Heart left ventricle (tissue), 16 donors: ENCODE results near the gene NEURL3. TPM values are rescaled to one million over a fixed set of nuclear protein-coding genes. Genes with fewer than 3 reads are reported as not detected.

Experiments used
- ATAC-seq, 4 donors: fragments of 200-7000 bp; cut with Tn5 transposase; one replicate each; pipeline ENCODE4 v1.9.1; 2020 to 2022; ENCODE audit warnings: moderate library complexity in 4 of 4, mild to moderate bottlenecking in 3 of 4, moderate number of reproducible peaks in 1 of 4
- DNase-seq, 5 donors: peaks; one replicate each; pipeline ENCODE4 v3.0.0-alpha.2; 2020
- H3K27ac ChIP-seq, 12 donors: fragments of 200-600 bp; sonication (generic) in 4 of 12; one replicate each; pipeline versions ENCODE4 v1.5.0 to v1.8.0; 2016 to 2022; ENCODE audit warnings: mild to moderate bottlenecking in 2 of 12
- H3K27me3 ChIP-seq, 9 donors: fragments of 200-600 bp; sonication (generic) in 2 of 9; one replicate each; pipeline versions ENCODE4 v1.5.1 to v1.8.0; 2016 to 2022; ENCODE audit warnings: mild to moderate bottlenecking in 3 of 9
- H3K36me3 ChIP-seq, 9 donors: fragments of 200-600 bp; sonication (generic) in 2 of 9; one replicate each; pipeline versions ENCODE4 v1.5.0 to v1.8.0; 2018 to 2022; ENCODE audit warnings: mild to moderate bottlenecking in 2 of 9
- H3K4me1 ChIP-seq, 12 donors: fragments of 200-600 bp; sonication (generic) in 4 of 12; one replicate each; pipeline versions ENCODE4 v1.5.0 to v1.8.0; 2016 to 2022; ENCODE audit warnings: mild to moderate bottlenecking in 3 of 12
- H3K4me3 ChIP-seq, 12 donors: fragments of 200-600 bp; sonication (generic) in 4 of 12; one replicate each; pipeline versions ENCODE4 v1.5.0 to v1.8.0; 2017 to 2022; ENCODE audit warnings: mild to moderate bottlenecking in 9 of 12, moderate library complexity in 4 of 12
- H3K9me3 ChIP-seq, 12 donors: fragments of 200-600 bp; sonication (generic) in 4 of 12; one replicate each; pipeline versions ENCODE4 v1.5.0 to v1.8.0; 2016 to 2022; ENCODE audit warnings: mild to moderate bottlenecking in 1 of 12
- POLR2A ChIP-seq, 2 donors: fragments of 450-650 bp; IDR thresholded peaks; one replicate each; pipeline ENCODE4 v1.6.1; 2017; ENCODE audit warnings: antibody characterized with exemption in 2 of 2, mild to moderate bottlenecking in 2 of 2, moderate library complexity in 2 of 2
- WGBS, 4 donors: extraction: QIAGEN DNeasy Blood & Tissue Kit in 2 of 4; methylation state at CpG; one replicate each; pipeline versions ENCODE4 v1.1.5 to v1.1.7; 2013 to 2018; 5-methylcytosine and 5-hydroxymethylcytosine counted together
- intact Hi-C, 10 donors: fragments of 100-400 bp; cut with DNase I; formaldehyde crosslinking; loops; one replicate each; pipeline versions ENCODE4 v1.11.1 to v1.14.2; 2022
- polyA plus RNA-seq, 2 donors: library from polyadenylated mRNA; stranded (reverse); fragments of 200-250 nt; gene quantifications; one replicate each; pipeline ENCODE4 v1.2.3, GENCODE V29; 2013
- total RNA-seq, 9 donors: library from RNA; depleted of rRNA in 2 of 9; stranded (reverse); fragments of >200 nt in 2 of 9; fragmentation: NEBNext Ultra II Directional in 3 of 9; extraction: Animal tissue kit (Norgen Biotek cat#: 25700) in 3 of 9; gene quantifications; one replicate each; pipeline versions ENCODE4 v1.1.0 to v1.2.4, GENCODE V29; 2016 to 2023
- TF ChIP-seq, protein P1 (sequence below), 12 donors: fragments of 200-600 bp; sonication (generic) in 4 of 12; IDR thresholded peaks; one replicate each; pipeline versions ENCODE4 v1.5.0 to v1.8.0; 2018 to 2022; ENCODE audit warnings: antibody characterized with exemption in 12 of 12, mild to moderate bottlenecking in 5 of 12
- donor health status: ischemic (EF 13 %, LVEDD 7.1; RV severe dilation, severe dysfunction).
- donor health status: healthy with polysubstance abuse.
- donor health status: DM: no; HTN: yes; CAD: no.
- donor health status: DM: no; HTN: no; CAD: no.
- donor health status: ischemic (EF 25% LVEDD 6.9; RV normal size, moderate dysfunction).
- donor health status: ischemic (EF 25% LVEDD 5.7; RV mildly dilated, moderate dysfunction).
- donor health status: healthy.
- donor health status: DM: yes; HTN: yes; CAD: no.
- donor health status: ischemic (EF 35%, LVEDD 5.7; RV mildly dilated, moderate dysfunction).
- donor health status: nonischemic (EF 11% LVEDD 7.7; RV severe dilation, severe dysfunction).
- donor health status: DM: yes; HTN: yes; CAD: no.
- donor health status: PGD.
- donor health status: ischemic (EF 29% LVEDD 5.4; RV normal size, mild dysfunction).
- donor health status: nonischemic (EF 23%, LVEDD 6.1; RV moderate dilation, normal function).

NEURL3 gene
- total and polyA plus RNA-seq, 11 donors = 0.07 to 0.75 (median 0.27) TPM; not detected in 8

DNA sequence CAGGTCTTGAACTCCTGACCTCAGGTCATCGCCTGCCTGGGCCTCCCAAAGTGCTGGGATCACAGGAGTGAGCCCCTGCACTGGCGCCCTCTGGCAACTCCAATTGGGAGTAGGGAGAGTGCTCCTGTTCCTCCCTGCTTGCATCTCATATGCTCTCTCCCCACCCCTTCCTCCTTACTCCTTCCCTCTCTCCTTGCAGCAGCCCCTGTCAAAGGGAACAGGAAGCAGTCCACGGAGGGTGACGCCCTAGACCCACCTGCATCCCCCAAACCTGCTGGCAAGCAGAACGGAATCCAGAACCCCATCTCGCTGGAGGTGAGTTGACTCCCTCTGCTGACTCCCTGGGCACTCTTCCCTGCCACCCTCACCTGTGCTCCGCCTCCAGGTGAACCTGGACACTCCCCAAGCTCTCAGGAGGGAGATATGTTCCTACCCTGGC lies 42.1 kb upstream of the NEURL3 start:
- H3K27me3 ChIP-seq = no peaks in the 10 kb centered on the region

DNA sequence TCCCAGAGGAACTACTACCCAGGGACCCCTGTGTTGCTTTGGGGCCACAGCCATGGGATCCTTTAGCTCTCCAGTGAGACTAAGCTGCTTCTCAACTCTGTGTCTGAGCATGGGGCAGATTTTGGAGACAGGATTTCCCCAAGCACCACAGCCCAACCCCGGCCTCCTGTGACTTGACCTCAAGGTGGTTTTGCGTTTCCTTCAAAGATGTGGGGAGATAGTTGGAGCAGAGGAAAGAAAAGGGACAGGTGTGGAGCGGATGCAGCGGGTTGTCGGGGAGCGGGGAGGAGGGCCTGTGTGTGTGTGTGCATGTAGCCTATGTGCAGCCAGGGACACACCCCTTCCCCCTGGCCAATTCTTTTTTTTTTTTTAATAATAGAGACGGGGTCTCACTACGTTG lies 41.6 kb upstream of the NEURL3 start:
- Histone ChIP-seq H3K27ac (no peak overlapping the region), H3K4me1 (peaks cover 0 to 35% (median 3%) of the 10 kb centered on the region in 12 donors), H3K36me3 (peaks cover 2 to 98% (median 69%) of the 10 kb centered on the region in 9 donors), H3K4me3 (no peak overlapping the region), H3K27me3 (no peaks in the 10 kb centered on the region), H3K9me3 (no peaks in the 10 kb centered on the region)
- TF ChIP-seq, protein P1, sequence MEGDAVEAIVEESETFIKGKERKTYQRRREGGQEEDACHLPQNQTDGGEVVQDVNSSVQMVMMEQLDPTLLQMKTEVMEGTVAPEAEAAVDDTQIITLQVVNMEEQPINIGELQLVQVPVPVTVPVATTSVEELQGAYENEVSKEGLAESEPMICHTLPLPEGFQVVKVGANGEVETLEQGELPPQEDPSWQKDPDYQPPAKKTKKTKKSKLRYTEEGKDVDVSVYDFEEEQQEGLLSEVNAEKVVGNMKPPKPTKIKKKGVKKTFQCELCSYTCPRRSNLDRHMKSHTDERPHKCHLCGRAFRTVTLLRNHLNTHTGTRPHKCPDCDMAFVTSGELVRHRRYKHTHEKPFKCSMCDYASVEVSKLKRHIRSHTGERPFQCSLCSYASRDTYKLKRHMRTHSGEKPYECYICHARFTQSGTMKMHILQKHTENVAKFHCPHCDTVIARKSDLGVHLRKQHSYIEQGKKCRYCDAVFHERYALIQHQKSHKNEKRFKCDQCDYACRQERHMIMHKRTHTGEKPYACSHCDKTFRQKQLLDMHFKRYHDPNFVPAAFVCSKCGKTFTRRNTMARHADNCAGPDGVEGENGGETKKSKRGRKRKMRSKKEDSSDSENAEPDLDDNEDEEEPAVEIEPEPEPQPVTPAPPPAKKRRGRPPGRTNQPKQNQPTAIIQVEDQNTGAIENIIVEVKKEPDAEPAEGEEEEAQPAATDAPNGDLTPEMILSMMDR (IDR thresholded peaks at IDR 0.05) = no peak
- TF ChIP-seq POLR2A (IDR thresholded peaks at IDR 0.05) = no peak
- no peak for ATAC-seq
- 71 to 89% (median 80%) methylated on average over 8 of the region's 8 CpGs for WGBS, 4 donors
- intact Hi-C loops = no loop called here
- DNase-seq = no peak

More for the DNA sequence above, 42.1 kb upstream of the NEURL3 start:
- no peak for TF ChIP-seq POLR2A (IDR thresholded peaks at IDR 0.05)
- H3K4me1 ChIP-seq = peaks cover 0 to 34% (median 0%) of the 10 kb centered on the region in 12 donors
- ATAC-seq (no peak), DNase-seq (no peak)
- H3K9me3 ChIP-seq = no peaks in the 10 kb centered on the region
- no peak overlapping the region for H3K27ac ChIP-seq
- WGBS, 4 donors = 87 to 96% (median 92%) methylated on average over 7 of the region's 7 CpGs
- peaks cover 2 to 98% (median 73%) of the 10 kb centered on the region in 9 donors for H3K36me3 ChIP-seq
- intact Hi-C loops = no loop called here
- H3K4me3 ChIP-seq = no peak overlapping the region

DNA sequence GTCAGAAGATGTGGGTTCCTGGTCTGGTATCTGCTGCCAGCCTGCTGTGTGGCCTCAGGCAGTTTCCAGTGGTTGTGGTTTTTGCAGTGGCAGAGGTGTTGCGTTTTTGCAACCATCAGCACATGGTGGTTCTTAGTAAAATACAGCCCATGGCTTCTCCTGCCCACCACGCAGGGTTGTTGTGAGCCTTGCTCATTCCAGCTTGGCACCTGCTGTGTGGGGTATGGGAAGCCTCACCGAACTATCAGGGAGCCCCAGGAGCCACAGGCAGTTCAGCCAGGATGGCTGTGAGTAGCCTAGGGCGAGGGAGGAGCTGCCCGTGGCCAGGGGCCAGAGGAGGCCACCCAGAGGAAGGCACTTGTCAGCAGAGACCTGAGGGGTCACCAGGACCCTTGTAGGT lies 41.2 kb upstream of the NEURL3 start:
- peaks cover 0 to 40% (median 7%) of the 10 kb centered on the region in 12 donors for H3K4me1 ChIP-seq
- WGBS, 4 donors = 93 to 95% (median 94%) methylated on average over 2 to 5 of the region's 5 CpGs
- no peak overlapping the region for H3K27ac ChIP-seq
- no peaks in the 10 kb centered on the region for H3K27me3 ChIP-seq
- no peak for DNase-seq
- H3K9me3 ChIP-seq = no peaks in the 10 kb centered on the region
- ATAC-seq = no peak
- TF ChIP-seq, protein P1 (IDR thresholded peaks at IDR 0.05) = no peak
- TF ChIP-seq POLR2A (IDR thresholded peaks at IDR 0.05) = no peak
- peaks cover 2 to 98% (median 65%) of the 10 kb centered on the region in 9 donors for H3K36me3 ChIP-seq
- H3K4me3 ChIP-seq = no peak overlapping the region
- intact Hi-C loops = no loop called here

DNA sequence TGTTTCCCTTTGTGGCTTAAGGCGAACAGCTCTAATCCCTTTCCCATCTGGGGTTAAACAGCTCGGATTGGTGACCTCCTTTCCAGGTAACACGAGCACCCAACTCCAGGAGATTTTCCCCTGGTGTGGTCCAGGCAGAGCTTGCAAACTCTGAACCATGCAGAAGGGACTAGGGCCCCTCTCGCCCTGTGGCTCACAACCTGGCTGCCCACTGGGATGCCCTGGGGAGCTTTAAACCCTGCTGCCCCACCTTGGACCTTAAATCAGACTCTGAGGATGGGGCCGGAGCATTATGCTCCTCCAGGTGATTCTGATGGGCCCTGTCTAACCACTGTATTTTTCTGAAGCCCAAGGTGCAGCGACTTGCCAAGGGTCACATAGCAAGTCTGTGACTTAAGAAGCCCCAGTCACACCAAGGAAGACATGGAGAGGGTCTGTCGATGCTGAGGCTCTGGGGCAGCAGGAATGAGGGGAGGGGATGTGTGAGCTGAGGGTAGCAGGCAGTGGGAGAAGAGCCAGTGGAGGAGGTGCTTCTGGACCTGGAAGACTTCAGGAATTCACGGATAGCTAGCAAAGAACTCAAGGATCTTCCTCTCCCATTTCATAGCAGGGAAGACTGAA lies 37.3 kb upstream of the NEURL3 start:
- WGBS, 4 donors = 93 to 95% (median 94%) methylated on average over 8 of the region's 8 CpGs
- H3K27me3 ChIP-seq = no peaks in the 10 kb centered on the region
- H3K4me1 ChIP-seq = peaks cover 0 to 74% (median 42%) of the 10 kb centered on the region in 12 donors
- ATAC-seq = no peak
- intact Hi-C loops = no loop called here
- no peaks in the 10 kb centered on the region for H3K9me3 ChIP-seq
- H3K27ac ChIP-seq = no peak overlapping the region
- DNase-seq = no peak
- no peak overlapping the region for H3K4me3 ChIP-seq
- H3K36me3 ChIP-seq = peaks cover 0 to 78% (median 27%) of the 10 kb centered on the region in 9 donors
- no peak for TF ChIP-seq POLR2A (IDR thresholded peaks at IDR 0.05)
- TF ChIP-seq, protein P1 (IDR thresholded peaks at IDR 0.05) = no peak
